Sigmoid colon (tissue), 4 donors: ENCODE results near the gene NUCKS1.

Experiments
- POLR2AphosphoS5 ChIP-seq, 4 donors: sonication (generic); formaldehyde crosslinking; IDR thresholded peaks; one replicate each; pipeline ENCODE4 v1.6.1; 2017; ENCODE audit warnings: antibody characterized with exemption in 4 of 4
- TF ChIP-seq, protein P1 (sequence below), 4 experiments: fragments of 450-650 bp in 3 of 4; fragments of 200-600 bp in 1 of 4; IDR thresholded peaks; one replicate each; pipeline ENCODE4 v1.5.1; 2016 to 2019; ENCODE audit warnings: antibody characterized with exemption in 4 of 4, mild to moderate bottlenecking in 3 of 4, moderate library complexity in 2 of 4

- no peak for TF ChIP-seq POLR2AphosphoS5 (IDR thresholded peaks at IDR 0.05)
- TF ChIP-seq, protein P1, sequence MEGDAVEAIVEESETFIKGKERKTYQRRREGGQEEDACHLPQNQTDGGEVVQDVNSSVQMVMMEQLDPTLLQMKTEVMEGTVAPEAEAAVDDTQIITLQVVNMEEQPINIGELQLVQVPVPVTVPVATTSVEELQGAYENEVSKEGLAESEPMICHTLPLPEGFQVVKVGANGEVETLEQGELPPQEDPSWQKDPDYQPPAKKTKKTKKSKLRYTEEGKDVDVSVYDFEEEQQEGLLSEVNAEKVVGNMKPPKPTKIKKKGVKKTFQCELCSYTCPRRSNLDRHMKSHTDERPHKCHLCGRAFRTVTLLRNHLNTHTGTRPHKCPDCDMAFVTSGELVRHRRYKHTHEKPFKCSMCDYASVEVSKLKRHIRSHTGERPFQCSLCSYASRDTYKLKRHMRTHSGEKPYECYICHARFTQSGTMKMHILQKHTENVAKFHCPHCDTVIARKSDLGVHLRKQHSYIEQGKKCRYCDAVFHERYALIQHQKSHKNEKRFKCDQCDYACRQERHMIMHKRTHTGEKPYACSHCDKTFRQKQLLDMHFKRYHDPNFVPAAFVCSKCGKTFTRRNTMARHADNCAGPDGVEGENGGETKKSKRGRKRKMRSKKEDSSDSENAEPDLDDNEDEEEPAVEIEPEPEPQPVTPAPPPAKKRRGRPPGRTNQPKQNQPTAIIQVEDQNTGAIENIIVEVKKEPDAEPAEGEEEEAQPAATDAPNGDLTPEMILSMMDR (IDR thresholded peaks at IDR 0.05), result no peak
Observed at GRCh38 chr1:205681364-205681763, 68.6 kb downstream of the NUCKS1 start.
